Osteocyte (in vitro differentiated cells): ENCODE results near the gene PDLIM5. TPM values are rescaled to one million over a fixed set of nuclear protein-coding genes. Genes with fewer than 3 reads are reported as not detected.

Source experiments
- DNase-seq: peaks from one replicate; pipeline ENCODE4 v3.0.0; 2021; ENCODE audit warnings: mixed read lengths; ENCODE audit not compliant: unreplicated experiment; ENCODE audit errors: extremely low spot score
- H3K27ac Mint-ChIP-seq: one replicate; pipeline ENCODE4 v1.8.0; 2021; ENCODE audit warnings: mild to moderate bottlenecking, mixed read lengths; ENCODE audit not compliant: unreplicated experiment
- H3K27me3 Mint-ChIP-seq: one replicate; pipeline ENCODE4 v1.8.0; 2021; ENCODE audit warnings: mixed read lengths; ENCODE audit not compliant: unreplicated experiment
- H3K36me3 Mint-ChIP-seq: one replicate; pipeline ENCODE4 v1.8.0; 2021; ENCODE audit warnings: mixed read lengths; ENCODE audit not compliant: unreplicated experiment
- H3K4me1 Mint-ChIP-seq: one replicate; pipeline ENCODE4 v1.8.0; 2021; ENCODE audit warnings: mixed read lengths; ENCODE audit not compliant: unreplicated experiment
- H3K4me3 Mint-ChIP-seq: one replicate; pipeline ENCODE4 v1.8.0; 2021; ENCODE audit warnings: mild to moderate bottlenecking, moderate library complexity, mixed read lengths; ENCODE audit not compliant: unreplicated experiment
- H3K9me3 Mint-ChIP-seq: one replicate; pipeline ENCODE4 v1.8.0; 2021; ENCODE audit warnings: mixed read lengths; ENCODE audit not compliant: unreplicated experiment
- total RNA-seq: library from RNA; stranded (reverse); gene quantifications from 2 replicates; pipeline ENCODE4 v1.2.1, GENCODE V29; 2021
- TF ChIP-seq, protein P1 (sequence below): fragments of 200-600 bp; sonication (generic); IDR thresholded peaks from 2 replicates; pipeline ENCODE4 v1.5.0; 2021; ENCODE audit warnings: antibody characterized with exemption, mild to moderate bottlenecking, moderate library complexity

Gene PDLIM5
- total RNA-seq, 1 donor from 2014 or later, result 324 TPM

GRCh38 chr4:94558392-94558904 lies 106.7 kb downstream of the PDLIM5 start:
- DNase-seq, result no peak
- Mint-ChIP-seq H3K27me3 (no peaks in the 10 kb centered on the region), H3K36me3 (peaks cover 4% of the 10 kb centered on the region), H3K4me1 (peaks cover 65% of the 10 kb centered on the region), H3K4me3 (no peak overlapping the region), H3K9me3 (no peaks in the 10 kb centered on the region), H3K27ac (peak overlapping the region; percentile 88)
- TF ChIP-seq, protein P1, sequence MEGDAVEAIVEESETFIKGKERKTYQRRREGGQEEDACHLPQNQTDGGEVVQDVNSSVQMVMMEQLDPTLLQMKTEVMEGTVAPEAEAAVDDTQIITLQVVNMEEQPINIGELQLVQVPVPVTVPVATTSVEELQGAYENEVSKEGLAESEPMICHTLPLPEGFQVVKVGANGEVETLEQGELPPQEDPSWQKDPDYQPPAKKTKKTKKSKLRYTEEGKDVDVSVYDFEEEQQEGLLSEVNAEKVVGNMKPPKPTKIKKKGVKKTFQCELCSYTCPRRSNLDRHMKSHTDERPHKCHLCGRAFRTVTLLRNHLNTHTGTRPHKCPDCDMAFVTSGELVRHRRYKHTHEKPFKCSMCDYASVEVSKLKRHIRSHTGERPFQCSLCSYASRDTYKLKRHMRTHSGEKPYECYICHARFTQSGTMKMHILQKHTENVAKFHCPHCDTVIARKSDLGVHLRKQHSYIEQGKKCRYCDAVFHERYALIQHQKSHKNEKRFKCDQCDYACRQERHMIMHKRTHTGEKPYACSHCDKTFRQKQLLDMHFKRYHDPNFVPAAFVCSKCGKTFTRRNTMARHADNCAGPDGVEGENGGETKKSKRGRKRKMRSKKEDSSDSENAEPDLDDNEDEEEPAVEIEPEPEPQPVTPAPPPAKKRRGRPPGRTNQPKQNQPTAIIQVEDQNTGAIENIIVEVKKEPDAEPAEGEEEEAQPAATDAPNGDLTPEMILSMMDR, result no peak

- H3K27ac Mint-ChIP-seq, result peak overlapping the region; percentile 88
- peak overlapping the region; percentile 19 for H3K4me3 Mint-ChIP-seq
- H3K9me3 Mint-ChIP-seq, result no peaks in the 10 kb centered on the region
Measured at GRCh38 chr4:94559351-94559806, 107.6 kb downstream of the PDLIM5 start.

DNA sequence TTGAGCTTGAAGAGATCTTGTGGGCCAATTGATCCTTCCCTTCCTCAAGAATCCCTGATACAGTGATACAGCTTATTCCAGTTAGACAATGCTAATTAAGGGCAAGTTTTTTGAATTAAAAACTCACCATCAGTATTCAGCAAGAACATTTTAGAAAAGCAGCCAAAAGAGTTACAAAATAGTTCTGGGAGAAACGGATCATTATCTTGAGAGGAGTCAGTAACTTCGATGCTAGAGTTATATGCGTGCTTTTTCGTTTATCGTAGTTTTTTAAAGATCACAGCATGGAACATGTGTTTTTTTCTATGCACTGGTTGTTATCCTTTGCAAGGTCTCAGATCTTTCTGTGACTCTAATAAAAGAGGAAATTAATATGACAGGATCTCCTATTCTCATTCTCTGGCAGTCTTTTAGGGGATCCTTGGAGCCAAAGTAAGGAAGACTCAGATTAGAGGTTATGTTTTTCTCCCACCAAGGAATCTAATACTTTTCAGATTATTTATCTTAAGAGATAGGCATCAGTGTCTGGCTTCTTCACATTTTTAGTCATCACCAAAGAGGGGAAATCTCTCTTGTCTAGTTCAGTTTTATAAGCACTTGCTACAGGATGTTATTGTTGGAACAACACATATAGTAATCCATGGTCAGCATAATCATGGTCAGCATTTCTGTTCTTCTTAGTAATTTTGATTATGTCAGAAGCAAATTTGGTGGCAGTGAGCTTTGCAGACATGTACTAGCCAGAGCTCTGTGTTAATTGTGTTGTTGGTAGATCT lies 109.7 kb downstream of the PDLIM5 start:
- peak overlapping the region; percentile 8 for H3K4me3 Mint-ChIP-seq
- no peak for DNase-seq
- H3K4me1 Mint-ChIP-seq, result peaks cover 67% of the 10 kb centered on the region
- no peaks in the 10 kb centered on the region for H3K9me3 Mint-ChIP-seq
- peaks cover 7% of the 10 kb centered on the region for H3K36me3 Mint-ChIP-seq
- TF ChIP-seq, protein P1, result no peak
- H3K27ac Mint-ChIP-seq, result peak overlapping the region; percentile 88
- no peaks in the 10 kb centered on the region for H3K27me3 Mint-ChIP-seq

More at GRCh38 chr4:94559351-94559806, 107.6 kb downstream of the PDLIM5 start:
- TF ChIP-seq, protein P1, result no peak
- no peak for DNase-seq
- Mint-ChIP-seq H3K4me1 (peaks cover 64% of the 10 kb centered on the region), H3K36me3 (peaks cover 5% of the 10 kb centered on the region), H3K27me3 (no peaks in the 10 kb centered on the region)

GRCh38 chr4:94562285-94562684 lies 110.5 kb downstream of the PDLIM5 start:
- Mint-ChIP-seq H3K4me1 (peaks cover 72% of the 10 kb centered on the region), H3K27me3 (no peaks in the 10 kb centered on the region), H3K36me3 (peaks cover 7% of the 10 kb centered on the region), H3K4me3 (no peak overlapping the region), H3K27ac (peak overlapping the region; percentile 88), H3K9me3 (no peaks in the 10 kb centered on the region)
- DNase-seq, result no peak
- TF ChIP-seq, protein P1, result no peak

DNA sequence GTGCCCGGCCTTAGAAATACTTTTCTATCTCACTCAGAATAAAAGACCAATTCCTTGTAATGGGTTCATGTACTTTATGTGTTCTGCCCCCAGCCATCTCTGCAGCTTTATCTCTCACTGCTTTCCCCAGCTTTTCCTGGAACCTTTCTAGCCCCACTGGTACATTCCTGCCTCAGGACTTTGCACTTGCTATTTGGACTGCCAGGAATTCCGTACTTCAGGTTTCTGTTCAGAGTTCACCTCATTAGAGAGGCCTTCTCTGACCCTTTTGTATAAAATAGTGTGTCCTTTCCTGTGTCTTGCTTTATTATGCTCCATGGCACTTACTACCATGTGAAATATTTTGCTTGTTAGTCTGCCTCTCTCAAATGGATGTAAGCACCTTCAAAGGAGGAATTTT lies 112.5 kb downstream of the PDLIM5 start:
- H3K4me1 Mint-ChIP-seq, result peaks cover 66% of the 10 kb centered on the region
- H3K9me3 Mint-ChIP-seq, result peaks cover 3% of the 10 kb centered on the region
- no peak for DNase-seq
- TF ChIP-seq, protein P1, result no peak
- H3K27me3 Mint-ChIP-seq, result no peaks in the 10 kb centered on the region
- no peak overlapping the region for H3K4me3 Mint-ChIP-seq
- H3K36me3 Mint-ChIP-seq, result peaks cover 7% of the 10 kb centered on the region
- peak overlapping the region; percentile 77 for H3K27ac Mint-ChIP-seq
